NCI-H345 treated with DMSO at 0.1 percent for 48 hours (cell line): Measurements from ENCODE around the gene CBX3.
"Not testable (repeated sequence)": the region's sequence is repeated elsewhere in the genome, so short reads cannot be mapped to it uniquely, and the experiment has no call there.

ENCODE experiments used
- DNase-seq: peaks from one replicate; lab custom pipeline; 2025; ENCODE audit not compliant: unreplicated experiment; lab: John Stamatoyannopoulos, UW

The CBX3 gene

DNA sequence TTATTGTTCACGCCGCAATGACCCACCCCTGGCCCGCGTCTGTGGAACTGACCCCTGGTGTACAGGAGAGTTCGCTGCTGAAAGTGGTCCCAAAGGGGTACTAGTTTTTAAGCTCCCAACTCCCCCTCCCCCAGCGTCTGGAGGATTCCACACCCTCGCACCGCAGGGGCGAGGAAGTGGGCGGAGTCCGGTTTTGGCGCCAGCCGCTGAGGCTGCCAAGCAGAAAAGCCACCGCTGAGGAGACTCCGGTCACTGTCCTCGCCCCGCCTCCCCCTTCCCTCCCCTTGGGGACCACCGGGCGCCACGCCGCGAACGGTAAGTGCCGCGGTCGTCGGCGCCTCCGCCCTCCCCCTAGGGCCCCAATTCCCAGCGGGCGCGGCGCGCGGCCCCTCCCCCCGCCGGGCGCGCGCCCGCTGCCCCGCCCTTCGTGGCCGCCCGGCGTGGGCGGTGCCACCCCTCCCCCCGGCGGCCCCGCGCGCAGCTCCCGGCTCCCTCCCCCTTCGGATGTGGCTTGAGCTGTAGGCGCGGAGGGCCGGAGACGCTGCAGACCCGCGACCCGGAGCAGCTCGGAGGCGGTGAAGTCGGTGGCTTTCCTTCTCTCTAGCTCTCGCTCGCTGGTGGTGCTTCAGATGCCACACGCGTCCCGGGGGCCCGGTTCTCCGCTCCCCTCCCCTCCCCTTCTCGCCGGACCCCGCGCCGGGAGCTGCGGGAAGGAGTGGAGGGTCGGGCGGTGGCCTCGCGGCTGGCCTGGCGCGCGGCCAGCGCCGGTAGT, at the start of gene CBX3:
CBX3 (plus strand) TSS at position 499 of the 772 bp plus-strand sequence. CDS start 1,254 bp downstream, outside the sequence.
- peak; percentile 92 for DNase-seq

GRCh38 chr7:26151953-26152781, 49.4 kb upstream of the CBX3 start, which contains the start of gene NFE2L3:
Gene NFE2L3, plus strand, starts transcription at chr7:26152198. Its CDS starts 301 bp downstream, at chr7:26152499.
- peak; percentile 61 for DNase-seq

DNA sequence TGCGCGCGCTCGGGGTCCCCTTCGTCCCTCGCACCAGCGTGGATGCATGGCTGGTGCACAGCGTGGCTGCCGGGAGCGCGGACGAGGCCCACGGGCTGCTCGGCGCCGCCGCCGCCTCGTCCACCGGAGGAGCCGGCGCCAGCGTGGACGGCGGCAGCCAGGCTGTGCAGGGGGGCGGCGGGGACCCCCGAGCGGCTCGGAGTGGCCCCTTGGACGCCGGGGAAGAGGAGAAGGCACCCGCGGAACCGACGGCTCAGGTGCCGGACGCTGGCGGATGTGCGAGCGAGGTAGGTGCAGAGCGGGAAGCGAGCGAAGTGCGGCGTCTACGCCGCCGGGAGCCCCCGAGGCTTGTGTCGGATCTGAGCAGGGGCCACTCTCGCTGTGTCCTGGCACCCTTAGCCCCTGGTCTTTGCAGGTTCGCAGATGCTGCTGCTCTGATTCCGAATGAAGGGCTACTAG, 48.7 kb upstream of the CBX3 start:
- DNase-seq: not testable (repeated sequence)

GRCh38 chr7:26153241-26153822, 48.2 kb upstream of the CBX3 start:
- no peak for DNase-seq

GRCh38 chr7:26153823-26154783, 47.4 kb upstream of the CBX3 start:
- no peak for DNase-seq

DNA sequence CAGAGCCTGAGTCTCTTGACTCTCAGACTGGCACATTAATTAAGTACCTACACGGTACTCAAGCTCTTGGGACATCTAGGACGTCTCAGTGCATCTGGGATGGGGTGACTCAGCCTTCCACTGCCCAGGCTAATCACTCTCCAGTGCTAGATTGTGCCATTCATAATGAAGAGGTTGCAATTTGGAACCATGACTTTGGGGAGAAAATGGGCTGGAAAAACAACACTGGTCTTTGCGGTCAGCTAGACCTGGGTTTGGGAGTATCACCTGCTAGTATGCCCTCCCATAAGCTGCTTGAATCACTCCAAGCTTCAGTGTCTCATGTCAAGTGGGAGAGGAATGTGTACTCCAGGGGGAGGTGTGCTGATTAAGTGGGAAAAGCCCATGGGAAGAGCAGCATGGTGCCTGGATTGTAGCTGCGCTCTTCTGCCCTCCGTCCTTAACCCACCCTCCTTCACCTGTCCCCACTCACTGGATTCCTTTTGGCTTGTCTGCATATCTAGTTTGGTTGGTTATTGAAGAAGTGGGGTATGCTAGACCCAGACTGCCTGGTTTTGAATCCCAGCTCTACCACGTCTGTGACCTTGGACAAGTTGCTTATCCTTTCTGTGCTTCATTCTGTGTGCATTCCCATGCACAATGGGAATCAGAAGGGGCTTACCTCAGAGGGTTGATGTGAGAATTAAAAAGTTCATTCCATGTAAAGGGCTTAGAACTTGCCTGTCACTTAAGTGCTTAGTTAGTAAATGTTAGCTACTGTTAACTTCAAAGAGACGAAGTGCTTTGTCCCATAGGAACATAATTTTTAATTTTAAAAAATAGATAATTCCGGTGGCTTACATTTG, 45.8 kb upstream of the CBX3 start:
- no peak for DNase-seq

- DNase-seq: no peak
These were observed 44.8 kb upstream of the CBX3 start for GRCh38 chr7:26156451-26157420.

DNA sequence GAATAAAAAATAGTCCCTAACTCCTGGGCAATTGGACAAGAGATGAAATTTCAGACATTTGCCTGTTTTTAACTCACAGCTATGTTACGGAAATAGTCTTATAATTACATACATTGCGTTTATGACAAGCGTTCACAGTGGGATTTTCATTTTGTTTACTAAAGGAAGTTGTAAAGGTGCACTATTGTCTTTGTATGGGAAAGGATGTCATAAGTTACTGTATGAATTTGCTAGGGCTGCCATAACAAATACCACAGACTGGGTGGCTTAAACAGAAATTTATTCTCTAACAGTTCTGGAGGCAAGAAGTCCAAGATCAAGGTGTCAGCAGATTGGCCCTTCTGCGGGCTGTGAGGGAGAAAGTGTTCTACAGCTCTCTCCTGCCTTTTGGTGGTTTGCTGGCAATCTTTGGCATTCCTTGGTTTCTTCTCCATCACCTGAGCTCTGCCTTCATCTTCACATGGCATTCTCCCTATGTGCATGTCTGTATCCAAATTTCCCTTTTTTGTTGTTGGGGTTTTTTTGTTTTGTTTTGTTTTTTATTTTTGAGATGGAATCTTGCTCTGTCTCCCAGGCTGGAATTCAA, 43.9 kb upstream of the CBX3 start:
- no peak for DNase-seq

DNA sequence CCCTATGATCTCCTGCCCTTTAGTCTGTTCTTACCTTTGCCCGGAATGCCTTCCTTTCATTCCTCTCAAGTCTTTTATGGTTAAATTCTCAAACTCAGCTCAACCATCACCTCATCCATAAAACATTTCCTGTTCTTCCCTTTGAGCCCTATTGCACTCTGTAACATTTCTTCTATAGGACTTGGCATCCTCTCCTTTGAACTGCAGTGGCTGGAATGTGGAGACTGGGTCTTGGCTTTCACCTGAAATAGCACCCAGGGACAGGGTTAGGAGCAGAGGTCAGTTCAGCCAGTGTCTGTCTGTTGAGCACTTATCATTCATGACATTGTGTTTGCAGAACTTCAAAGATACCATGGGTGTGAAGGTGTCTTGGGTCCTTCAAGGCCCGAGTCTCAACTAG, 42.3 kb upstream of the CBX3 start:
- no peak for DNase-seq

- no peak for DNase-seq
These were observed 40.6 kb upstream of the CBX3 start for GRCh38 chr7:26160896-26161295.

DNA sequence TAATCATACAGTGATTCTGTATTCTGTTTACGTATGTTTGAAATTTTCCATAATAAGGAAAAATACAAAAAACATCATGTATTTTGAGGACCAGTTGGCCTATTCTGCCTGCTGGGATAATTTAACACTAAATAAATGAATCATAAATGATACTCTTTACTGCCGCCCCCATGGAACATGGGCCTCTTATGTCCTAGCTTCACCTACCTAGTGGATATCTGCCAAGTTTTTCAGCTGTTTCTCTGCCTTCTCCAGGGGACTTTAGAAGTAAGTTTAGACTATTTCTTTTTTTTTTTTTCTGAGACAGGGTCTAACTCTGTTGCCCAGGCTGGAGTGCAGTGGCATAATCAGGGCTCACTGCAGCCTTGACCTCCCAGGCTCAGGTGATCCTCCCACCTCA, 39.1 kb upstream of the CBX3 start:
- no peak for DNase-seq

DNA sequence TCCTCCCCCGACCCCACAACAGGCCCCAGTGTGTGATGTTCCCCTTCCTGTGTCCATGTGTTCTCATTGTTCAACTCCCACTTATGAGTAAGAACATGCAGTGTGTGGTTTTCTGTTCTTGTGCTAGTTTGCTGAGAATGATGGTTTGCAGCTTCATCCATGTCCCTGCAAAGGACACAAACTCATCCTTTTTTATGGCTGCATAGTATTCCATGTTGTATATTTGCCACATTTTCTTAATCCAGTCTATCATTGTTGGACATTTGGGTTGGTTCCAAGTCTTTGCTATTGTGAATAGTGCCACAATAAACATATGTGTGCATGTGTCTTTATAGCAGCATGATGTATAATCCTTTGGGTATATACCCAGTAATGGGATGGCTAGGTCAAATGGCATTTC, 37.7 kb upstream of the CBX3 start:
- not testable (repeated sequence) for DNase-seq

GRCh38 chr7:26165950-26166683, 35.4 kb upstream of the CBX3 start:
- no peak for DNase-seq

- DNase-seq: no peak
These were observed 34.8 kb upstream of the CBX3 start for GRCh38 chr7:26166684-26167266.

DNA sequence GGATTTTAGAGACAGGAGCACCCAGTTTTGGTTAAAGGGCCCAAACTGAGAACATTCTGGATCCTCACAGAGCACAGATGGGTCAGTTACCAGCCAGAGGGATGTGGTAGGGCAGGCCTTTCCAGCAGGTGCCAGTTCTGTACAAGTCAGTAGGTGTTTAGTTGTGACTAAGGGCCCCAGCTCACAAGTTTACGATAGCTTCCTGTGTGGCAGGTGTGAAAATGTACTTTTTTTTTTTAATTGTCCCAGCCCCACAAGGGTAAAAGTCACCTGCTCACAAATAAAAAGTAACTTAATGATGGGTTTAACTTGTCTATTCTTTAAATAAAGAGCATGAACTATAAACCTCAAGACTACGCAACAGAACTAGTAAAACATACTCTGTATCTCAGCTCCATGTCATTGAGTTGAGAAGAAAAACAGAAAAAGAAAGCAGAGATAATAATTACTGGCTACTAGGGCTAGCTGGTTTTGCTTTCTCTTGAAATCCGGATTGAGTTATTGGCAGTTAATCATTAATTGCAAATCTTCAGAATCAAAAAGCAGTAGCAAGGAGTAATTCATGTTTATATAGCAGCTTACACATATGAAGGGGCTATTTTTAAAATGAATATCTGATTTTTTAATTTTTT, 34.1 kb upstream of the CBX3 start:
- DNase-seq: no peak

DNA sequence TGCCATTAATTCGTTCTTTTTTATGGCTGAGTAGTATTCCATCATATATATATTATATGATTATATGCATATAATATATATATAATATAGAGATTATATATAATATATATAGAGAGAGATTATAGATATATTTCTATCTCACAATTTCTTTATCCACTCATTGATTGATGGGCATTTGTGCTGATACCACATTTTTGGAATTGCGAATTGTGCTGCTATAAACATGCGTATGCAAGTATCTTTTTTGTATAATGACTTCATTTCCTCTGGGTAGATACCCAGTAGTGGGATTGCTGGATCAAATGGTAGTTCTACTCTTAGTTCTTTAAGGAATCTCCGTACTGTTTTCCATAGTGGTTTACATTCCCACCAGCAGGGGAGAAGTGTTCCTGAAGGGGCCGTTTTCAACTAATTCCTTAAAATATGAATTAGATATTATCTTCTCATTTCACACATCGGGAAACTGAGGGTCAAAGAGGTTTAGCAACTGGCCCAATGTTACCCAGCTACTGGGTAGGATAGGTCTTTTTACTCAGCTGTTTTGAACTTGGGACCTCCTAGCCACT, 33.0 kb upstream of the CBX3 start:
- DNase-seq: no peak
